SK-N-SH (cell line): ENCODE data around the gene EFEMP2. TPM values are rescaled to one million over a fixed set of nuclear protein-coding genes. Genes with fewer than 3 reads are reported as not detected.

Experiments used
- CTCF ChIA-PET: fragments of 300-600, 350-600 bp; formaldehyde crosslinking; extraction: SDS; loops from one replicate; lab custom pipeline; 2021; lab: Yijun Ruan, JAX
- POLR2A ChIA-PET: fragments of 350-600 bp; sonication (Branson Sonifier 250); formaldehyde crosslinking; extraction: SDS; loops from one replicate; lab custom pipeline; 2020; ENCODE audit warnings: antibody characterized with exemption, inconsistent platforms; lab: Yijun Ruan, JAX
- DNase-seq: peaks from one replicate; pipeline ENCODE4 v3.0.0; 2012
- H2AFZ ChIP-seq: fragments of 200-600 bp; sonication (generic); 2 replicates; pipeline ENCODE4 v1.8.1; 2016; ENCODE audit warnings: antibody characterized with exemption, mild to moderate bottlenecking, low read depth
- H3F3A ChIP-seq: fragments of 200-600 bp; sonication (generic); replicated peaks from 2 replicates; pipeline ENCODE3; 2016; ENCODE audit warnings: antibody characterized with exemption, mild to moderate bottlenecking; ENCODE audit not compliant: insufficient read depth
- H3K27ac ChIP-seq, 2 experiments: fragments of 200-500 bp in 1 of 2; fragments of 200-600 bp in 1 of 2; sonication (Bioruptor generic) in 1 of 2; sonication (generic), shearing (Covaris generic) in 1 of 2; 2 replicates each; pipeline versions ENCODE4 v1.5.1 to v1.6.1; 2014 to 2016; ENCODE audit warnings: low read depth in 2 of 2, inconsistent platforms in 1 of 2, low read length in 1 of 2, mild to moderate bottlenecking in 1 of 2, mixed read lengths in 1 of 2
- H3K27me3 ChIP-seq: fragments of 200-600 bp; sonication (generic), shearing (Covaris generic); 2 replicates; pipeline ENCODE4 v1.6.1; 2016; ENCODE audit warnings: mixed run types; ENCODE audit not compliant: insufficient read depth
- H3K36me3 ChIP-seq, 2 experiments: fragments of 200-500 bp in 1 of 2; fragments of 200-600 bp in 1 of 2; sonication (Bioruptor generic) in 1 of 2; sonication (generic) in 1 of 2; replicated peaks in 1 of 2; 2 replicates each; pipeline versions ENCODE3 to v1.5.1; 2014 to 2016; ENCODE audit warnings: low read length in 1 of 2, mild to moderate bottlenecking in 1 of 2; ENCODE audit not compliant: insufficient read depth in 2 of 2, control insufficient read depth in 1 of 2
- H3K4me1 ChIP-seq, 2 experiments: fragments of 200-500 bp in 1 of 2; fragments of 200-600 bp in 1 of 2; sonication (Bioruptor generic) in 1 of 2; sonication (generic), shearing (Covaris generic) in 1 of 2; 2 replicates each; pipeline versions ENCODE4 v1.5.1 to v1.6.1; 2014 to 2016; ENCODE audit warnings: low read depth in 1 of 2, low read length in 1 of 2, mixed run types in 1 of 2; ENCODE audit not compliant: insufficient read depth in 2 of 2, control insufficient read depth in 1 of 2
- H3K4me2 ChIP-seq: fragments of 200-600 bp; sonication (generic), shearing (Covaris generic); 2 replicates; pipeline ENCODE4 v1.6.1; 2017; ENCODE audit warnings: mixed run types
- H3K4me3 ChIP-seq, 2 experiments: fragments of 200-500 bp in 1 of 2; fragments of 200-600 bp in 1 of 2; sonication (Bioruptor generic) in 1 of 2; sonication (generic), shearing (Covaris generic) in 1 of 2; 2 replicates each; pipeline versions ENCODE4 v1.5.1 to v1.8.1; 2014 to 2016; ENCODE audit warnings: low read depth in 2 of 2, inconsistent platforms in 1 of 2, low read length in 1 of 2, mild to moderate bottlenecking in 1 of 2, mixed read lengths in 1 of 2, moderate library complexity in 1 of 2
- H3K79me2 ChIP-seq: fragments of 200-600 bp; sonication (generic); 2 replicates; pipeline ENCODE4 v1.8.1; 2017; ENCODE audit warnings: mild to moderate bottlenecking; ENCODE audit not compliant: insufficient read depth
- H3K9ac ChIP-seq: fragments of 200-600 bp; sonication (generic); 2 replicates; pipeline ENCODE4 v1.6.1; 2017; ENCODE audit warnings: mixed run types
- H3K9me2 ChIP-seq: fragments of 200-600 bp; sonication (generic); 2 replicates; pipeline ENCODE4 v1.6.1; 2017; ENCODE audit warnings: mixed run types
- H3K9me3 ChIP-seq: fragments of 200-600 bp; sonication (generic); 2 replicates; pipeline ENCODE4 v1.6.1; 2017; ENCODE audit warnings: mixed run types, mild to moderate bottlenecking, moderate library complexity
- H4K20me1 ChIP-seq: fragments of 200-600 bp; sonication (generic); 2 replicates; pipeline ENCODE4 v1.6.1; 2017; ENCODE audit warnings: mild to moderate bottlenecking, mixed run types; ENCODE audit not compliant: insufficient read depth
- EP300 ChIP-seq, 2 experiments: IDR thresholded peaks; 2 replicates each; pipeline versions ENCODE4 v1.4.0 to v1.6.1; 2012; ENCODE audit warnings: borderline replicate concordance in 1 of 2, low read depth in 1 of 2, low read length in 1 of 2
- FOSL2 ChIP-seq: IDR thresholded peaks from 2 replicates; pipeline ENCODE4 v1.4.0; 2012; ENCODE audit warnings: low read depth, mild to moderate bottlenecking, moderate library complexity, borderline replicate concordance
- FOXM1 ChIP-seq: IDR thresholded peaks from 2 replicates; pipeline ENCODE4 v1.4.0; 2012; ENCODE audit warnings: low read depth, mild to moderate bottlenecking
- MXI1 ChIP-seq: IDR thresholded peaks from 2 replicates; pipeline ENCODE4 v1.6.1; 2012; ENCODE audit warnings: mild to moderate bottlenecking, low read depth, low read length, improper control_type of control experiment
- NFIC ChIP-seq: IDR thresholded peaks from 2 replicates; pipeline ENCODE4 v1.4.0; 2012; ENCODE audit warnings: borderline replicate concordance
- NRF1 ChIP-seq: IDR thresholded peaks from 2 replicates; pipeline ENCODE4 v1.6.1; 2012; ENCODE audit warnings: low read depth, mild to moderate bottlenecking, low read length
- PBX3 ChIP-seq: IDR thresholded peaks from 2 replicates; pipeline ENCODE4; 2012
- RFX5 ChIP-seq: IDR thresholded peaks from 2 replicates; pipeline ENCODE4 v1.6.1; 2012; ENCODE audit warnings: mild to moderate bottlenecking, improper control_type of control experiment, low read length
- RXRA ChIP-seq: IDR thresholded peaks from 2 replicates; pipeline ENCODE4 v1.4.0; 2012; ENCODE audit warnings: low read depth, mild to moderate bottlenecking, borderline replicate concordance
- SMC3 ChIP-seq: IDR thresholded peaks from 2 replicates; pipeline ENCODE4 v1.6.1; 2012; ENCODE audit warnings: low read depth, low read length, improper control_type of control experiment
- TAF1 ChIP-seq: IDR thresholded peaks from 2 replicates; pipeline ENCODE4 v1.6.1; 2012; ENCODE audit warnings: low read depth, mild to moderate bottlenecking, low read length, moderate library complexity, borderline replicate concordance
- TEAD4 ChIP-seq: IDR thresholded peaks from 2 replicates; pipeline ENCODE4 v1.4.0; 2012; ENCODE audit warnings: mild to moderate bottlenecking, borderline replicate concordance; ENCODE audit not compliant: insufficient read depth
- YY1 ChIP-seq: IDR thresholded peaks from 2 replicates; pipeline ENCODE4 v1.4.0; 2012; ENCODE audit warnings: low read depth, mild to moderate bottlenecking
- WGBS: methylation state at CpG from one replicate; pipeline ENCODE4 v1.1.6; 2017; ENCODE audit warnings: low lambda C conversion rate; 5-methylcytosine and 5-hydroxymethylcytosine counted together
- polyA plus RNA-seq, 3 experiments: library from polyadenylated mRNA; depleted of rRNA; stranded (reverse); fragments of >200 nt; gene quantifications; 2 replicates each; pipeline ENCODE4 v1.2.3, GENCODE V29; 2012
- TF ChIP-seq, protein P1 (sequence below): IDR thresholded peaks from 2 replicates; pipeline ENCODE4 v1.6.1; 2012; ENCODE audit warnings: mild to moderate bottlenecking, low read depth, low read length, moderate library complexity
- TF ChIP-seq, protein P2 (sequence below): fragments of 150-350 bp; IDR thresholded peaks from 2 replicates; pipeline ENCODE4 v1.6.1; 2016; ENCODE audit warnings: mild to moderate bottlenecking, low read depth, low read length

Gene EFEMP2
- polyA plus RNA-seq, 1 of the 3 experiments (the other 2 are of a cell fraction): 203 TPM

- ChIA-PET CTCF (interaction anchor here (1.1 to 4.9 kb wide), 2 partner anchors 11 to 19 kb away, joined by 3 to 20 read pairs; no protein-coding TSS in a partner anchor), POLR2A (no interaction called here)
- peaks cover 28 to 45% of the 10 kb centered on the region in 2 experiments; a peak in 3 of 4 replicates for H3K4me1 ChIP-seq
- peaks cover 0 to 49% of the 10 kb centered on the region in 2 experiments for H3K36me3 ChIP-seq
- H3K79me2 ChIP-seq: peaks cover 90% of the 10 kb centered on the region
- no peak for TF ChIP-seq PBX3
- TF ChIP-seq FOSL2: no peak
- TF ChIP-seq, protein P1, sequence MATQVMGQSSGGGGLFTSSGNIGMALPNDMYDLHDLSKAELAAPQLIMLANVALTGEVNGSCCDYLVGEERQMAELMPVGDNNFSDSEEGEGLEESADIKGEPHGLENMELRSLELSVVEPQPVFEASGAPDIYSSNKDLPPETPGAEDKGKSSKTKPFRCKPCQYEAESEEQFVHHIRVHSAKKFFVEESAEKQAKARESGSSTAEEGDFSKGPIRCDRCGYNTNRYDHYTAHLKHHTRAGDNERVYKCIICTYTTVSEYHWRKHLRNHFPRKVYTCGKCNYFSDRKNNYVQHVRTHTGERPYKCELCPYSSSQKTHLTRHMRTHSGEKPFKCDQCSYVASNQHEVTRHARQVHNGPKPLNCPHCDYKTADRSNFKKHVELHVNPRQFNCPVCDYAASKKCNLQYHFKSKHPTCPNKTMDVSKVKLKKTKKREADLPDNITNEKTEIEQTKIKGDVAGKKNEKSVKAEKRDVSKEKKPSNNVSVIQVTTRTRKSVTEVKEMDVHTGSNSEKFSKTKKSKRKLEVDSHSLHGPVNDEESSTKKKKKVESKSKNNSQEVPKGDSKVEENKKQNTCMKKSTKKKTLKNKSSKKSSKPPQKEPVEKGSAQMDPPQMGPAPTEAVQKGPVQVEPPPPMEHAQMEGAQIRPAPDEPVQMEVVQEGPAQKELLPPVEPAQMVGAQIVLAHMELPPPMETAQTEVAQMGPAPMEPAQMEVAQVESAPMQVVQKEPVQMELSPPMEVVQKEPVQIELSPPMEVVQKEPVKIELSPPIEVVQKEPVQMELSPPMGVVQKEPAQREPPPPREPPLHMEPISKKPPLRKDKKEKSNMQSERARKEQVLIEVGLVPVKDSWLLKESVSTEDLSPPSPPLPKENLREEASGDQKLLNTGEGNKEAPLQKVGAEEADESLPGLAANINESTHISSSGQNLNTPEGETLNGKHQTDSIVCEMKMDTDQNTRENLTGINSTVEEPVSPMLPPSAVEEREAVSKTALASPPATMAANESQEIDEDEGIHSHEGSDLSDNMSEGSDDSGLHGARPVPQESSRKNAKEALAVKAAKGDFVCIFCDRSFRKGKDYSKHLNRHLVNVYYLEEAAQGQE: no peak
- TF ChIP-seq RXRA: no peak
- TF ChIP-seq TAF1: no peak
- no peak for TF ChIP-seq SMC3
- TF ChIP-seq TEAD4: no peak
- H3K4me2 ChIP-seq: peak overlapping the region; percentile 89
- no peak overlapping the region for H3K4me3 ChIP-seq
- H2AFZ ChIP-seq: no peak overlapping the region
- WGBS: 74% methylated on average over 2 of the region's 5 CpGs
- H3K27me3 ChIP-seq: no peaks in the 10 kb centered on the region
- no peak for DNase-seq
- H3K9me2 ChIP-seq: no peaks in the 10 kb centered on the region
- peaks cover 71% of the 10 kb centered on the region for H3F3A ChIP-seq
- H3K27ac ChIP-seq: peak overlapping the region in 1 of 2 experiments; percentile 94; a peak in 2 of 4 replicates
- no peaks in the 10 kb centered on the region for H3K9me3 ChIP-seq
- peaks cover 82% of the 10 kb centered on the region for H4K20me1 ChIP-seq
- peak overlapping the region; percentile 97; the same call in 1 of the 2 replicates for H3K9ac ChIP-seq
These were observed 22.9 kb upstream of the EFEMP2 start for GRCh38 chr11:65895482-65895981.

- H3K4me1 ChIP-seq: peaks cover 37 to 56% of the 10 kb centered on the region in 2 experiments
- H3K9me3 ChIP-seq: no peaks in the 10 kb centered on the region
- H4K20me1 ChIP-seq: peaks cover 82% of the 10 kb centered on the region
- H3K27me3 ChIP-seq: no peaks in the 10 kb centered on the region
- H3K36me3 ChIP-seq: peaks cover 0 to 49% of the 10 kb centered on the region in 2 experiments
- H3K4me2 ChIP-seq: peak overlapping the region; percentile 98
- H3K27ac ChIP-seq: peak overlapping the region; percentile 65 to 94
- no peak overlapping the region for H2AFZ ChIP-seq
- CTCF ChIA-PET: interaction anchor here (1.3 to 15.2 kb wide), 5 partner anchors 9 to 94 kb away, joined by 3 to 261 read pairs (median 20); no protein-coding TSS in a partner anchor
- POLR2A ChIA-PET: interaction anchor here (0.6 kb wide), 2 partner anchors 18 to 368 kb away, joined by 3 read pairs; no protein-coding TSS in a partner anchor
- H3K79me2 ChIP-seq: peaks cover 79% of the 10 kb centered on the region
- no peak for TF ChIP-seq RXRA
- no peak for TF ChIP-seq MXI1
- TF ChIP-seq NFIC: no peak
- no peak for TF ChIP-seq YY1
- no peak for TF ChIP-seq PBX3
- TF ChIP-seq RFX5: no peak
- TF ChIP-seq FOXM1: no peak
- no peak for TF ChIP-seq EP300 (IDR thresholded peaks at IDR 0.05; ENCODE audit: borderline replicate concordance in 1 of 2, low read depth in 1 of 2, low read length in 1 of 2)
- TF ChIP-seq TAF1: no peak
- TF ChIP-seq NRF1: no peak
- TF ChIP-seq, protein P2, sequence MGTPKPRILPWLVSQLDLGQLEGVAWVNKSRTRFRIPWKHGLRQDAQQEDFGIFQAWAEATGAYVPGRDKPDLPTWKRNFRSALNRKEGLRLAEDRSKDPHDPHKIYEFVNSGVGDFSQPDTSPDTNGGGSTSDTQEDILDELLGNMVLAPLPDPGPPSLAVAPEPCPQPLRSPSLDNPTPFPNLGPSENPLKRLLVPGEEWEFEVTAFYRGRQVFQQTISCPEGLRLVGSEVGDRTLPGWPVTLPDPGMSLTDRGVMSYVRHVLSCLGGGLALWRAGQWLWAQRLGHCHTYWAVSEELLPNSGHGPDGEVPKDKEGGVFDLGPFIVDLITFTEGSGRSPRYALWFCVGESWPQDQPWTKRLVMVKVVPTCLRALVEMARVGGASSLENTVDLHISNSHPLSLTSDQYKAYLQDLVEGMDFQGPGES: no peak
- no peak overlapping the region for H3K4me3 ChIP-seq
- peak overlapping the region; percentile 17; the same call in 1 of the 2 replicates for H3K9ac ChIP-seq
- DNase-seq: no peak
- no peaks in the 10 kb centered on the region for H3K9me2 ChIP-seq
- H3F3A ChIP-seq: peaks cover 82% of the 10 kb centered on the region
- 93% methylated on average over 14 of the region's 16 CpGs for WGBS
These were observed 21.5 kb upstream of the EFEMP2 start for GRCh38 chr11:65894034-65894591.
